ENCODE results near the gene B3GALNT2. TPM values are rescaled to one million over a fixed set of nuclear protein-coding genes. Genes with fewer than 3 reads are reported as not detected.
A peak's percentile ranks its signal among the peaks of the same experiment; 100 is the strongest.
"Not testable (repeated sequence)": the region's sequence is repeated elsewhere in the genome, so short reads cannot be mapped to it uniquely, and the experiment has no call there.

B3GALNT2 gene
- total RNA-seq, 1 donor, result 34.7 TPM

DNA sequence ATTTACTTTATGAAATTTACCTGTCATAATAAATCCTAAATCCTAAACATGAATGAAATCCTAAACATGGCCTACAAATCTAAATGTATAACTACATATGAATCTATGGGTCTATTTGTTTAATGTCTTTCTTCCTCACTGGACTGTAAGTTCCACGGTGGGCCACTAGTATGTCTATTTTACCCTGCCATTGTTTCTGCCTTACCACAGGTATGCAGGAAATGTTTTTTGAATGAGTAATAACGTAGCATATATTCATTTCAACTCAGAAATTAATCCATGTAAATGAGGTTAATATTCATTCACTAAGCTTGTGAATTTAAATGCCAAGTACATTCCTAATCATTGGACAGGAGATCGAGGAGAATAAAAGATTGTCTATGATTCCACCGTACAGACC is 35.3 kb downstream of the B3GALNT2 start:
- Histone ChIP-seq H3K27ac (ENCODE audit: low read depth, low read length) (peak overlapping the region; percentile 22), H3K4me2 (ENCODE audit: insufficient read depth, low read length) (no peak overlapping the region), H3K79me2 (ENCODE audit: insufficient read depth, low read length) (no peaks in the 10 kb centered on the region), H4K20me1 (ENCODE audit: insufficient read depth, low read length) (no peaks in the 10 kb centered on the region), H3K9me3 (ENCODE audit: low read depth, low read length) (no peaks in the 10 kb centered on the region), H3K36me3 (ENCODE audit: insufficient read depth, low read length) (peaks cover 9% of the 10 kb centered on the region), H3K27me3 (ENCODE audit: insufficient read depth, low read length) (no peaks in the 10 kb centered on the region), H3K4me1 (ENCODE audit: insufficient read depth, low read length) (peaks cover 6% of the 10 kb centered on the region), H3K4me3 (ENCODE audit: insufficient read depth, low read length) (no peak overlapping the region), H2AFZ (ENCODE audit: low read length) (no peak overlapping the region)
- no peak for DNase-seq (ENCODE audit: insufficient read length, low spot score, missing footprints)
- TF ChIP-seq, protein P1, sequence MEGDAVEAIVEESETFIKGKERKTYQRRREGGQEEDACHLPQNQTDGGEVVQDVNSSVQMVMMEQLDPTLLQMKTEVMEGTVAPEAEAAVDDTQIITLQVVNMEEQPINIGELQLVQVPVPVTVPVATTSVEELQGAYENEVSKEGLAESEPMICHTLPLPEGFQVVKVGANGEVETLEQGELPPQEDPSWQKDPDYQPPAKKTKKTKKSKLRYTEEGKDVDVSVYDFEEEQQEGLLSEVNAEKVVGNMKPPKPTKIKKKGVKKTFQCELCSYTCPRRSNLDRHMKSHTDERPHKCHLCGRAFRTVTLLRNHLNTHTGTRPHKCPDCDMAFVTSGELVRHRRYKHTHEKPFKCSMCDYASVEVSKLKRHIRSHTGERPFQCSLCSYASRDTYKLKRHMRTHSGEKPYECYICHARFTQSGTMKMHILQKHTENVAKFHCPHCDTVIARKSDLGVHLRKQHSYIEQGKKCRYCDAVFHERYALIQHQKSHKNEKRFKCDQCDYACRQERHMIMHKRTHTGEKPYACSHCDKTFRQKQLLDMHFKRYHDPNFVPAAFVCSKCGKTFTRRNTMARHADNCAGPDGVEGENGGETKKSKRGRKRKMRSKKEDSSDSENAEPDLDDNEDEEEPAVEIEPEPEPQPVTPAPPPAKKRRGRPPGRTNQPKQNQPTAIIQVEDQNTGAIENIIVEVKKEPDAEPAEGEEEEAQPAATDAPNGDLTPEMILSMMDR (IDR thresholded peaks at IDR 0.05; ENCODE audit: extremely low read depth, low read depth, low read length), result peak; percentile 12

DNA sequence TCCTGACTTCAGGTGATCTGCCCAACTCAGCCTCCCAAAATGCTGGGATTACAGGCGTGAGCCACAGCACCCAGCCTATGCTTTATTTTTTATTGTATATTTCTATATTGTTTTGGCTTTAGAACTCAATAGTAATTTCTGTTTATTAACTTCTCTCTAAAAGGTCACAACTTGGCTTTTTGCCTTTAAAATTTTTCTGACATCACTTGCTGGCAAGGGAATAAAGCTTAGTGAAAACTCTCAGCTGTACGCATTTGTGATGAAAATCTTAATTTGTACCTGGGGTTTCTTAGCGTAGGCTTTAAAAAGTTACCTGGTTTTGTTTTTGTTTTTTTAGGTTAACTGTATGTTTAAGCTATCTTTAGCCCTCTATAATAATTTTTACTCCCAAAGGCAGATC is 36.2 kb downstream of the B3GALNT2 start:
- DNase-seq (ENCODE audit: insufficient read length, low spot score, missing footprints), result no peak
- H2AFZ ChIP-seq (ENCODE audit: low read length), result no peak overlapping the region
- H4K20me1 ChIP-seq (ENCODE audit: insufficient read depth, low read length), result no peaks in the 10 kb centered on the region
- H3K4me2 ChIP-seq (ENCODE audit: insufficient read depth, low read length), result no peak overlapping the region
- no peaks in the 10 kb centered on the region for H3K79me2 ChIP-seq (ENCODE audit: insufficient read depth, low read length)
- TF ChIP-seq, protein P1 (IDR thresholded peaks at IDR 0.05; ENCODE audit: extremely low read depth, low read depth, low read length), result no peak
- no peaks in the 10 kb centered on the region for H3K27me3 ChIP-seq (ENCODE audit: insufficient read depth, low read length)
- H3K27ac ChIP-seq (ENCODE audit: low read depth, low read length), result no peak overlapping the region
- no peaks in the 10 kb centered on the region for H3K9me3 ChIP-seq (ENCODE audit: low read depth, low read length)
- H3K36me3 ChIP-seq (ENCODE audit: insufficient read depth, low read length), result peaks cover 7% of the 10 kb centered on the region
- no peak overlapping the region for H3K4me3 ChIP-seq (ENCODE audit: insufficient read depth, low read length)
- H3K4me1 ChIP-seq (ENCODE audit: insufficient read depth, low read length), result peaks cover 6% of the 10 kb centered on the region

DNA sequence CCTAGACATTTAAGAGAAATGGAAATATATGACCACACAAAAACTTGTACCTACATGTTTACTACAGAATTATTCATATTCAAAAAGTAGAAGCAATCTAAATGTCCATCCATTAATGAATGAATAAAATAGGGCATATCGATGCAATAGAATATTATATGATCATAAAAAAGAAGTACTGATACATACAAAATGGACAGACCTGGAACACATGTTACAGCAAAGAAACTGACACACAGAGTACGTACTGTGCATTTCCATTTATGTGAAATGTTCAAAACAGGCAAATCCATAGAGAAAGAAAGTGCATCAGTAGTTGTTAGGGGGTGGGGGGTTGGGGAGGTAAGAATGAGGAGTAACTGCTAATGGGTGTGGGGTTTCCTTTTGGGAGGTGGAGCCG is 39.2 kb downstream of the B3GALNT2 start:
- no peak overlapping the region for H3K4me3 ChIP-seq (ENCODE audit: insufficient read depth, low read length)
- H3K4me2 ChIP-seq (ENCODE audit: insufficient read depth, low read length), result no peak overlapping the region
- H4K20me1 ChIP-seq (ENCODE audit: insufficient read depth, low read length), result no peaks in the 10 kb centered on the region
- peaks cover 7% of the 10 kb centered on the region for H3K36me3 ChIP-seq (ENCODE audit: insufficient read depth, low read length)
- H2AFZ ChIP-seq (ENCODE audit: low read length), result no peak overlapping the region
- H3K27me3 ChIP-seq (ENCODE audit: insufficient read depth, low read length), result no peaks in the 10 kb centered on the region
- TF ChIP-seq, protein P1 (IDR thresholded peaks at IDR 0.05; ENCODE audit: extremely low read depth, low read depth, low read length), result no peak
- peaks cover 6% of the 10 kb centered on the region for H3K4me1 ChIP-seq (ENCODE audit: insufficient read depth, low read length)
- no peak for DNase-seq (ENCODE audit: insufficient read length, low spot score, missing footprints)
- no peaks in the 10 kb centered on the region for H3K9me3 ChIP-seq (ENCODE audit: low read depth, low read length)
- H3K79me2 ChIP-seq (ENCODE audit: insufficient read depth, low read length), result no peaks in the 10 kb centered on the region
- H3K27ac ChIP-seq (ENCODE audit: low read depth, low read length), result no peak overlapping the region

DNA sequence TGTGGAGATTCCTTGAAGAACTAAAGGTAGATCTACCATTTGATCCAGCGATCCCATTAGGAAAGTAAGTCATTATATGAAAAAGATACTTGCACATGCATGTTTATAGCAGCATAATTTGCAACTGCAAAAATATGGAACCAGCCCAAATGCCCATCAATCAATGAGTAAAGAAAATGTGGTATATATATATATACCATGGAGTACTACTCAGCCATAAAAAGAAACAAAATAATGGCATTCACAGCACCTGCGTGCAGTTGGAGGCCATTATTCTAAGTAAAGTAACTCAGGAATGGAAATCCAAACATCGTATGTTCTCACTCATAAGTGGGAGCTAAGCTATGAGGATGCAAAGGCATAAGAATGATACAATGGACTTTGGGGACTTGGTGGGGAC is 41.4 kb downstream of the B3GALNT2 start:
- H2AFZ ChIP-seq (ENCODE audit: low read length); H4K20me1 ChIP-seq (ENCODE audit: insufficient read depth, low read length); H3K4me3 ChIP-seq (ENCODE audit: insufficient read depth, low read length); H3K9me3 ChIP-seq (ENCODE audit: low read depth, low read length); H3K27ac ChIP-seq (ENCODE audit: low read depth, low read length); DNase-seq (ENCODE audit: insufficient read length, low spot score, missing footprints); H3K4me1 ChIP-seq (ENCODE audit: insufficient read depth, low read length); H3K79me2 ChIP-seq (ENCODE audit: insufficient read depth, low read length); H3K36me3 ChIP-seq (ENCODE audit: insufficient read depth, low read length); H3K27me3 ChIP-seq (ENCODE audit: insufficient read depth, low read length); H3K4me2 ChIP-seq (ENCODE audit: insufficient read depth, low read length): not testable (repeated sequence)
